ENCODE results near the gene FGF22.
A peak's percentile ranks its signal among the peaks of the same experiment; 100 is the strongest.

Gene FGF22

DNA sequence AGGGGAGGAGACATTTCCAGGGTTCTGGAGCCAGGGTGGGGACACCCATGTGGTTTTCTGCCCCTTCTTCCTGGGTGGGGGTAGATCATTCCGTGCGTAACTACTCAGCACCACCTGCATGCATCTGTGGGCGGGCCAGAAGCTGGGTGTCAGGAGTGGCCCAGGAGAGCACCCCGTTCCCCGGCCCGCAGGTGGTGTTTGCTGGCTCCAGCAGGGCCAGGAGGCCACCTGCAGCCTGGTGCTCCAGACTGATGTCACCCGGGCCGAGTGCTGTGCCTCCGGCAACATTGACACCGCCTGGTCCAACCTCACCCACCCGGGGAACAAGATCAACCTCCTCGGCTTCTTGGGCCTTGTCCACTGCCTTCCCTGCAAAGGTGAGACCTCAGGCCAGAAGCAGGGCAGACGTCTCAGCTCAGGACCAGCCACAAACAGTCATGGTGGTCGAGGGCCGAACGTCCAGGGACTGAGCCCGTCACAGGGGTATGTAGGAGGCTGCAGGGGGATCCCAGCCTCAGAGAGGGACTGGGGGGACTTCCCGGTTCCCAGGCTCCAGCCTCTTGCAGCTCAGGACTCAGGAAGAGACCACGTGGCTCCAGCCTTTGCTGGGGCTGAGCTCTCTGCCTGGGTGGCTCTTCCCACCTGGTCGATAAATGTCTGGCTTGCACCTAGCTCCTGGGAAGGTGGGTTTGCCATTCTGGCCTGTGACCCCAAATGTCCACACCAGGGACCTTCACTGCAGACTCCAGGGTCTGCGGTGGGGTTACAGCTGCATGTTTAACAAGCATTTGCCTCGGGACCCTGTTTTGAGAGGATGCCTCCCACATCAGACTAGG lies 38.1 kb downstream of the FGF22 start:
- Mint-ChIP-seq H3K36me3 (no peaks in the 10 kb centered on the region), H3K9me3 (no peaks in the 10 kb centered on the region), H3K4me1 (peaks cover 12% of the 10 kb centered on the region), H3K27me3 (peaks cover 66% of the 10 kb centered on the region), H3K27ac (no peak overlapping the region), H3K4me3 (peak overlapping the region; percentile 21)
- no peak for DNase-seq
- CTCF ChIA-PET, result no interaction called here

- no peak for DNase-seq
- H3K4me1 Mint-ChIP-seq, result peaks cover 12% of the 10 kb centered on the region
- no peaks in the 10 kb centered on the region for H3K36me3 Mint-ChIP-seq
- no peaks in the 10 kb centered on the region for H3K9me3 Mint-ChIP-seq
- H3K27me3 Mint-ChIP-seq, result peaks cover 56% of the 10 kb centered on the region
- peak overlapping the region; percentile 72 for H3K4me3 Mint-ChIP-seq
- no peak overlapping the region for H3K27ac Mint-ChIP-seq
- CTCF ChIA-PET, result interaction anchor here (0.7 to 0.8 kb wide), 2 partner anchors 20 to 95 kb away, joined by 3 read pairs; no protein-coding TSS in a partner anchor
Measured at GRCh38 chr19:678791-679388, 39.2 kb downstream of the FGF22 start.

DNA sequence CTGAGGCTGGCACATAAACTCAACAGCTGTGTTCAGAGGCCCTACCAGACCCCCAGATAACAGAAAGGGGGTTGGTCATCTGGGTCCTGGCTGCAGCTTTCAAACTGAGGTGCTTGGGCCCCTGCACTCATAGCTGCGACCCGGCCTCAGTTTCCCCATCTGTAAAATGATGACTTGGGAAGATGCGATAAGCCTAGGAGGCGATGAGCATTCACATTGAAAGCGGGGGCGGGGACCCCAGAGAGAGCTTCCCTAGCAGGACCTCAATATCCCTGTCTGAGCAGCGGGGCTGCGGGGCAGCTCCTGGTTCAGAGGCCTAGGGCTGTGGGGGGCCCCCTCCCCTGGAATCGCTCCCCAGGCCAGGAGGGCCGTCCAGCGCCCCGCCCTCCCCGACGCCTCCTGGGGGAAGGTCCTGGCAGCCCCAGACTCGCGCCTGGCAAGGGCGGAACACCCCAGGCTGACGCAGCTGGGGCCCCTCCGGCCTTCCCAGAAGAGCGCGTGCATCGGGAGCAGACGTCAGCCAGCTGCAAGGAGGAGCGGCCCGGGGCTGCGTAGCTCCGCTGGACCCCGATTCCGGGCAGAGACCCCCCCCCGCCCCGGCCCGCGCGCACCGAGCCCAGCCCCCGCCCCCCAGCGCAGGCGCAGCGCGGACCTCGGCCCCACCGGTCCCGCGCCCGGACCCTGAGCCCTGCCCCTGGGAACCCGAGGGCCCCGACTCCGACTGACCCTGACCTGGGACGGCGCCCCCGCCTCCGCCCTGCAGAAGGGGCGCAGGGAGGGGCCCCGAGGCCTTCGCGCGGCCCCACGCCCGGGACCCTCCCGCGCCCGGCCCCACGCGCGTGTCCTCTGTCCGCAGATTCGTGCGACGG lies 40.0 kb downstream of the FGF22 start:
- peaks cover 48% of the 10 kb centered on the region for H3K27me3 Mint-ChIP-seq
- H3K27ac Mint-ChIP-seq, result no peak overlapping the region
- H3K36me3 Mint-ChIP-seq, result no peaks in the 10 kb centered on the region
- peak overlapping the region; percentile 78 for H3K4me3 Mint-ChIP-seq
- H3K9me3 Mint-ChIP-seq, result no peaks in the 10 kb centered on the region
- H3K4me1 Mint-ChIP-seq, result peaks cover 12% of the 10 kb centered on the region
- peak; percentile 62 for DNase-seq
- CTCF ChIA-PET, result interaction anchor here (0.6 to 1.5 kb wide), 4 partner anchors 16 to 1351 kb away, joined by 3 to 6 read pairs (median 4); partner anchors contain the start of gene RNF126

DNA sequence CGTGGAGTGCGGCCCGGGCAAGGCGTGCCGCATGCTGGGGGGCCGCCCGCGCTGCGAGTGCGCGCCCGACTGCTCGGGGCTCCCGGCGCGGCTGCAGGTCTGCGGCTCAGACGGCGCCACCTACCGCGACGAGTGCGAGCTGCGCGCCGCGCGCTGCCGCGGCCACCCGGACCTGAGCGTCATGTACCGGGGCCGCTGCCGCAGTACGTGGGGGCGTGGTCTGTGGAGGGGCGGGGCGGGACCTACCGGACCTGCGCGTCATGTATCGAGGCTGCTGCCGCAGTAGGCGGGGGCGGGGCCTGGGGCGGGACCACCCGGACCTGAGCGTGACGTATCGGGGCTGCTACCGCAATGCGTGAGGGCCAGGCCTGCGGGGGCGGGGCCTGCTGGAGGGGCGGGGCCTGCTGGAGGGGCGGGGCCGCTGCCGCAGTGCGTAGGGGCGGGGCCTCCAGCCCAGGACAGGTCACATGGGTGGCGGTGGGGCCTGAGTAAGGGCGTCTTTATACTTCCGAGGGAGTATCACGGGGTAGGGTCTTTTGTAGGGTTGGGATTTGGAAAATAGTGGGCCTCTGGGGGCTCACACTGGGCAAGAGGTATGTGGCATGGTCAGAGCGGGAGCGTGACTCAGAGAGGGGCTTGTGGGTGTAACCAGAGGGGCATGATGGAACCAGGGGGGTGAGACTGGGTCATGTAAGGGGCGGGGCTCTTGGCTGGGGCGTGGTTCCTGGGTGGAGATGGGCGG lies 40.8 kb downstream of the FGF22 start:
- no peaks in the 10 kb centered on the region for H3K9me3 Mint-ChIP-seq
- H3K4me1 Mint-ChIP-seq, result peaks cover 9% of the 10 kb centered on the region
- CTCF ChIA-PET, result interaction anchor here (0.6 to 1.5 kb wide), 2 partner anchors 17 to 1350 kb away, joined by 5 to 6 read pairs; partner anchors contain the start of gene RNF126
- peak overlapping the region; percentile 78 for H3K4me3 Mint-ChIP-seq
- no peaks in the 10 kb centered on the region for H3K36me3 Mint-ChIP-seq
- DNase-seq, result peak; percentile 100
- H3K27me3 Mint-ChIP-seq, result peaks cover 40% of the 10 kb centered on the region
- H3K27ac Mint-ChIP-seq, result peak overlapping the region; percentile 99

- H3K9me3 Mint-ChIP-seq, result no peaks in the 10 kb centered on the region
- no peaks in the 10 kb centered on the region for H3K36me3 Mint-ChIP-seq
- H3K27ac Mint-ChIP-seq, result peak overlapping the region; percentile 99
- peak overlapping the region; percentile 78 for H3K4me3 Mint-ChIP-seq
- CTCF ChIA-PET, result no interaction called here
- peaks cover 31% of the 10 kb centered on the region for H3K27me3 Mint-ChIP-seq
- H3K4me1 Mint-ChIP-seq, result peaks cover 9% of the 10 kb centered on the region
- DNase-seq, result peak; percentile 92
Measured at GRCh38 chr19:681029-682019, 41.6 kb downstream of the FGF22 start.

- no peak overlapping the region for H3K4me3 Mint-ChIP-seq
- CTCF ChIA-PET, result no interaction called here
Measured at GRCh38 chr19:682678-683320, 43.1 kb downstream of the FGF22 start.

DNA sequence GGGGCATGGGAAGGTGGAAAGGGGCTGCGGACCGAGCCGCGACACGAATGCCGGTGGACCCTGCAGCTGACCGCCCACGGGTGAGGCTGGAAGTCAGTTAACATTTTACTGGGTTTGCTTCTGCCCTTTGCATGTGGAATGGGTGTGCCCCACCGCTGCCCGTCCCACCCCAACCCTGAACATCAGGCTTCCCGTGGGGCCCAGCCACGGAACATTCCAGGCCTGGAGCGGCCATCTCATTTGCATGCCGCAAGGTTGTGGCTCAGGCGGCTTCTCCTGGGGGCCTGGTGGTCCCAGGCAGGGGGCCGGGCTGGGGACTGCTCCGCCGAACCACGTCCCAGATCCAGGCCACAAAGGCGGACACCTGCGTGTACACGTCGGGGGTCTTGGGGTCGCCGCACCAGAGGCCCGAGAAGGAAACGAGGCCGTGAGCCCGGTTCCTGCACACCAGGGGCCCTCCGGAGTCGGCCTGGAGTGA lies 45.8 kb downstream of the FGF22 start:
- Mint-ChIP-seq H3K4me3 (no peak overlapping the region), H3K27ac (no peak overlapping the region), H3K4me1 (no peaks in the 10 kb centered on the region), H3K9me3 (no peaks in the 10 kb centered on the region), H3K36me3 (no peaks in the 10 kb centered on the region), H3K27me3 (no peaks in the 10 kb centered on the region)
- no peak for DNase-seq
- CTCF ChIA-PET, result no interaction called here

More at GRCh38 chr19:682678-683320, 43.1 kb downstream of the FGF22 start:
- H3K36me3 Mint-ChIP-seq, result no peaks in the 10 kb centered on the region
- H3K27ac Mint-ChIP-seq, result no peak overlapping the region
- DNase-seq, result no peak
- H3K9me3 Mint-ChIP-seq, result no peaks in the 10 kb centered on the region
- H3K27me3 Mint-ChIP-seq, result peaks cover 16% of the 10 kb centered on the region
- peaks cover 9% of the 10 kb centered on the region for H3K4me1 Mint-ChIP-seq

DNA sequence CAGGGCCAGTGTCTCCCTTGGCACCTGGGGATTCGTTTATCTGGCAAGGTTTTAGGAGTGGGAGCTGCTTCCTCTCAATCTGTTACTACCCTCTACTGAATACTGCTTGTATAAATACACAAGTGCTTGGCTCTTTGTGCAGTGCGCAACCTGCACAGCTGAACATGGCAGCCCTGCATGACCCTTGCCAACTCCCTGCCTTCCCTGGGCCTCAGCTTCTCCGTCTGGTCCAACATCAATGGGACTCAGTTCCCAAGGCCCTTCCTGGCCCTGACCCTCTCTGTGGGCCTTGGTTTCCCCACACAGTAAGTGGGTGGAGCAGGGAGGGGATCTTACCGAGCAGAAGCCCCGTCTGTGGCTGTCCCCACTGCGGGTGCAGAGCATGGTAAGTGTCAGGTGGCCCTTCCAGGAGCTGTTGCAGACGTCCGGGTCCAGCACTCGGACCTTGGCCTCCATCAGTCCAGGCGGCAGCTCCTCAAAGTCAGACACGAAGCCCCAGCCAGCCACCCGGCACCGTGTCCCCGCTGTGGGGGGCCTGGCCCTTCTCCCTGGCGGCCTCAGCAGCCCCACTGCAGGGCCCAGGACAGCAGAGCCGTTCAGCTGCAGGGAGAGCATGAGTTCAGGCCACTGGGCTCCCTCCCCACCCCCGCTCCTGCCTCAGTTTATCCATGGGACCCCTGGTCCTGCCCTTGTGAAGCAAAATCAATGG lies 47.1 kb downstream of the FGF22 start:
- CTCF ChIA-PET, result interaction anchor here (0.7 kb wide), 1 partner anchor 358 kb away, joined by 3 read pairs; no protein-coding TSS in a partner anchor
- Mint-ChIP-seq H3K27ac (no peak overlapping the region), H3K4me3 (no peak overlapping the region)

GRCh38 chr19:687569-688166 lies 48.0 kb downstream of the FGF22 start:
- H3K4me3 Mint-ChIP-seq, result no peak overlapping the region
- peaks cover 4% of the 10 kb centered on the region for H3K27me3 Mint-ChIP-seq
- no peaks in the 10 kb centered on the region for H3K4me1 Mint-ChIP-seq
- CTCF ChIA-PET, result interaction anchor here (1.1 kb wide), 1 partner anchor 314 kb away, joined by 3 read pairs; no protein-coding TSS in a partner anchor
- no peak for DNase-seq
- H3K9me3 Mint-ChIP-seq, result no peaks in the 10 kb centered on the region
- no peaks in the 10 kb centered on the region for H3K36me3 Mint-ChIP-seq
- no peak overlapping the region for H3K27ac Mint-ChIP-seq

More for the DNA sequence above, 47.1 kb downstream of the FGF22 start:
- DNase-seq, result no peak
- no peaks in the 10 kb centered on the region for H3K36me3 Mint-ChIP-seq
- no peaks in the 10 kb centered on the region for H3K9me3 Mint-ChIP-seq
- H3K27me3 Mint-ChIP-seq, result peaks cover 2% of the 10 kb centered on the region
- H3K4me1 Mint-ChIP-seq, result no peaks in the 10 kb centered on the region

GRCh38 chr19:688214-688613 lies 48.5 kb downstream of the FGF22 start:
- H3K4me1 Mint-ChIP-seq, result no peaks in the 10 kb centered on the region
- DNase-seq, result no peak
- no peaks in the 10 kb centered on the region for H3K9me3 Mint-ChIP-seq
- H3K27me3 Mint-ChIP-seq, result peaks cover 4% of the 10 kb centered on the region
- no peak overlapping the region for H3K4me3 Mint-ChIP-seq
- CTCF ChIA-PET, result interaction anchor here (1.1 kb wide), 1 partner anchor 313 kb away, joined by 3 read pairs; no protein-coding TSS in a partner anchor
- H3K36me3 Mint-ChIP-seq, result no peaks in the 10 kb centered on the region
- no peak overlapping the region for H3K27ac Mint-ChIP-seq

DNA sequence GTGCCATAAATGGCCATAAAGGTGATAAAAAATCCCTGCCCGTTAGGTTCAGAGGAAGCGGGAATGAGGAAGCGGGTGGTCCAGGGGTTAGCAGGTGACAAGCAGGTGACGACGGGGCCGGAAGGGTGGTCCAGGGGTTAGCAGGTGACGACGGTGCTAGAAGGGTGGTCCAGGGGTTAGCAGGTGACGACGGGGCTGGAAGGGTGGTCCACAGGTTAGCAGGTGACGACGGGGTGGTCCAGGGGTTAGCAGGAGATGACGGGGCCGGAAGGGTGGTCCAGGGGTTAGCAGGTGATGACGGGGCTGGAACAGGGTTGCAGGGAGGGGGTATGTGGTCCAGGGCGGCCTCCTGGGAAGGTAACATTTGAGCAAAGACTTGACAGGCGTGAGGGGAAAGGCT lies 49.3 kb downstream of the FGF22 start:
- H3K9me3 Mint-ChIP-seq, result no peaks in the 10 kb centered on the region
- H3K36me3 Mint-ChIP-seq, result no peaks in the 10 kb centered on the region
- DNase-seq, result no peak
- H3K27me3 Mint-ChIP-seq, result peaks cover 10% of the 10 kb centered on the region
- no peaks in the 10 kb centered on the region for H3K4me1 Mint-ChIP-seq
- H3K27ac Mint-ChIP-seq, result no peak overlapping the region
- CTCF ChIA-PET, result no interaction called here
- no peak overlapping the region for H3K4me3 Mint-ChIP-seq
